PC-9 (cell line): ENCODE data around the gene RIMS4.

Source experiments
- CTCF ChIP-seq: fragments of 200-600 bp; sonication (generic); conservative IDR thresholded peaks from 2 replicates; pipeline ENCODE4 v1.6.1; 2017; ENCODE audit warnings: mixed run types, antibody characterized with exemption, mild to moderate bottlenecking, moderate library complexity
- EZH2 ChIP-seq: fragments of 200-600 bp; sonication (generic); IDR thresholded peaks from 2 replicates; pipeline ENCODE4 v1.8.0; 2017; ENCODE audit warnings: antibody characterized with exemption, low read depth

- no peak for TF ChIP-seq CTCF
- no peak for TF ChIP-seq EZH2
Observed at GRCh38 chr20:44817143-44817910, 7.0 kb upstream of the RIMS4 start.
